Thoracic aorta (tissue), 2 donors: ENCODE measurements around the gene ST6GALNAC3. TPM values are rescaled to one million over a fixed set of nuclear protein-coding genes. Genes with fewer than 3 reads are reported as not detected.

ENCODE experiments used
- ATAC-seq: fragments of 150-250 bp; one replicate; pipeline ENCODE4 v1.8.0; 2017; ENCODE audit warnings: low read depth; ENCODE audit not compliant: insufficient number of reproducible peaks, low FRiP score
- DNase-seq: peaks from one replicate; pipeline ENCODE4 v3.0.0-alpha.2; 2020; ENCODE audit warnings: low spot score
- H3K27ac ChIP-seq, 2 donors: fragments of 200-600 bp; sonication (generic); 1 replicate in 1 of 2; 2 replicates in 1 of 2; pipeline ENCODE4 v1.5.1; 2016; ENCODE audit warnings: mild to moderate bottlenecking in 2 of 2, moderate library complexity in 2 of 2
- H3K27me3 ChIP-seq: fragments of 200-600 bp; sonication (generic); replicated peaks from 2 replicates; pipeline ENCODE4 v1.6.0; 2016; ENCODE audit warnings: mild to moderate bottlenecking; ENCODE audit not compliant: insufficient read depth
- H3K36me3 ChIP-seq: fragments of 200-600 bp; sonication (generic); one replicate; pipeline ENCODE4 v1.5.1; 2016
- H3K4me1 ChIP-seq, 2 donors: fragments of 200-600 bp; sonication (generic); 1 replicate in 1 of 2; 2 replicates in 1 of 2; pipeline versions ENCODE4 v1.5.1 to v1.6.0; 2016; ENCODE audit warnings: low read depth in 2 of 2, mild to moderate bottlenecking in 1 of 2; ENCODE audit not compliant: control insufficient read depth in 1 of 2
- H3K4me3 ChIP-seq: fragments of 200-600 bp; sonication (generic); 2 replicates; pipeline ENCODE4 v1.5.1; 2016; ENCODE audit warnings: mild to moderate bottlenecking
- H3K9me3 ChIP-seq: fragments of 200-600 bp; sonication (generic); 2 replicates; pipeline ENCODE4 v1.5.1; 2016
- CTCF ChIP-seq: fragments of 200-600 bp; sonication (generic); IDR thresholded peaks from one replicate; pipeline ENCODE4 v1.5.1; 2019; ENCODE audit warnings: antibody characterized with exemption
- total RNA-seq, 2 donors: library from RNA; depleted of rRNA; stranded (reverse); fragments of >200 nt; gene quantifications; one replicate each; pipeline versions ENCODE4 v1.1.0 to v1.2.3, GENCODE V29; 2016

ST6GALNAC3 gene
- total RNA-seq, 2 donors from 2014 or later: 1.4 to 9.5 TPM

DNA sequence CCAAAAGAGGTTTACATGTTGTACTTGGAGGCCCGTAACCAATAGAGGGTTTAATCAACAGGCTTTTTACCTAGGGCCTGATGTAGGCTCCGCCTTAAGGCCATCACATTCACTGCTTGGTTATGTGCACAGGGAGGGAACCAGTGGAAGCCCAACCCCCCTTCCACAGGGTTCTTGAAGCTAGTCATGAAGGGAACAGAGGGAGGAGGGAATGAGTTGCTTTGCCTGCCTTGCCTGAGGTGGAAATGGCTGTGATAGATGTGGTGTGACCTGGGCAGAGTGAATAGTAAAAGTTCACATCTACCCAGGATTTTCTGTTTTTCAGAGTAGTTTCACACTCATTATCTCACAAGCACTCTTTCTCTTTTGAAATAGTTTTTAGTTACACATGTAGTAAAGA is 215.1 kb downstream of the ST6GALNAC3 start:
- Histone ChIP-seq H3K4me1 (no peaks in the 10 kb centered on the region), H3K36me3 (no peaks in the 10 kb centered on the region), H3K27me3 (no peaks in the 10 kb centered on the region), H3K9me3 (no peaks in the 10 kb centered on the region), H3K27ac (no peak overlapping the region), H3K4me3 (no peak overlapping the region)
- TF ChIP-seq CTCF: no peak
- DNase-seq (no peak), ATAC-seq (no peak)

DNA sequence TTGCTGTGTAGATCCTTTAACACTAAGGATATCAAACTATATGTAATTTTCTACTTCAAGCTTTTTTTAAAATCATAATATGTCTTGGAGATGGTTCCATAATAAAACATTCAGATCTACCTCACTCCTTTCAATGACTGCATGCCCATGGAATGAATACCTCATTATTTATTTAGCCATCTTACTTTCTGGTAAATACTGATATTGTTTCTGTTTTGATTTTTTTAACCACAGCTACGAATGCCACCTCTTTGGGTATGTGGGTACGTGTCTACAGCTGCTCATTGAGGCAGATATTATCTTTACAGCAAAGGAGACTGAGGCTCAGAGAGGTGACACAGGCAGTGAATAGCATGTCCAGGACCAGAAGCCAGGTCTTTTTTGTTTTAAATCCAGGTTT is 215.7 kb downstream of the ST6GALNAC3 start:
- Histone ChIP-seq H3K4me3 (no peak overlapping the region), H3K27ac (no peak overlapping the region), H3K9me3 (no peaks in the 10 kb centered on the region), H3K27me3 (no peaks in the 10 kb centered on the region), H3K4me1 (no peaks in the 10 kb centered on the region), H3K36me3 (no peaks in the 10 kb centered on the region)
- no peak for TF ChIP-seq CTCF
- ATAC-seq (no peak), DNase-seq (no peak)

DNA sequence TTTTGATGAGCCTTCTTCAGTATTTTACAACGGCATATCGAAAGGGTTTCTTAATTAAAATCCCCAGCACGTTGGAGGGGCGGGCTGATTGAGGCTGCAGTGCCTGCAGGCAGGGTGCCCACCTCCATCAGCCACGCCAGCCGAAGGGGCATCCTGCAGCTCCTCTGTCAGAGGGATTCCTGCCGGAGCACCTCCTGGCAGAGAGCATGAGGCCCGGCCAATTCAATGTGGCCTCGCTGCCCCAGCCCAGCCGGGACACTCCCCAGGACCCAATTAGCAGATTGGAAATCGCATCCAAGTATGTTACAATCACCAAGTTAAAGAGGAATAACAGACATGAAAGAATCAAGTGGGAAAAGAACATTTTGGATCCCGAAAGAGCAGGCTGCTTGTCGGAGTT is 216.6 kb downstream of the ST6GALNAC3 start:
- Histone ChIP-seq H3K9me3 (no peaks in the 10 kb centered on the region), H3K4me3 (no peak overlapping the region), H3K36me3 (no peaks in the 10 kb centered on the region), H3K4me1 (no peaks in the 10 kb centered on the region), H3K27ac (no peak overlapping the region), H3K27me3 (no peaks in the 10 kb centered on the region)
- DNase-seq (no peak), ATAC-seq (no peak)
- no peak for TF ChIP-seq CTCF

DNA sequence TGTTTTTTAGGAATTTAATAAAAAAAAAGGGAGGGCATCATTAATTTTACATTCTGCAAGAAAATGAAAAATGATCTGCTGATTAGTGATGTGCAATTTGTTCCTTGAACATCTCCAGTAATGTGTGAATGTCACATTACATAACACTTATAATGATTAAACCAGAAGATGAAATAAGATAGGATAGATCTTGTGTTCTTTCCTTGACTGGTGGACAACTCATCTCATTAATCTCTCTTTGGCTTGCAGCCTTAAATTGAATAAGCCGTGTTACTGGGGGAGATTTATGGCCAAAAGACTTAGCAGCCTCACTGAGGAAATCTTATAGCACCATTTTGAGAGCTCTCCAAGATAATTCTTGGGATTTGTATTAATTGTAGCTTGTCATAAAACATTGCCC is 217.2 kb downstream of the ST6GALNAC3 start:
- ATAC-seq (no peak), DNase-seq (no peak)

GRCh38 chr1:76292418-76293184 is 218.1 kb downstream of the ST6GALNAC3 start:
- no peak for ATAC-seq
- no peak overlapping the region for H3K4me3 ChIP-seq
- no peak for TF ChIP-seq CTCF
- H3K27ac ChIP-seq: no peak overlapping the region
- H3K27me3 ChIP-seq: no peaks in the 10 kb centered on the region
- no peak for DNase-seq
- H3K4me1 ChIP-seq: no peaks in the 10 kb centered on the region
- H3K36me3 ChIP-seq: no peaks in the 10 kb centered on the region
- no peaks in the 10 kb centered on the region for H3K9me3 ChIP-seq

More for the DNA sequence above, 217.2 kb downstream of the ST6GALNAC3 start:
- H3K9me3 ChIP-seq: no peaks in the 10 kb centered on the region
- no peaks in the 10 kb centered on the region for H3K27me3 ChIP-seq
- no peaks in the 10 kb centered on the region for H3K36me3 ChIP-seq
- no peak for TF ChIP-seq CTCF
- no peaks in the 10 kb centered on the region for H3K4me1 ChIP-seq
- no peak overlapping the region for H3K4me3 ChIP-seq
- no peak overlapping the region for H3K27ac ChIP-seq
